Hepatocyte (in vitro differentiated cells): ENCODE measurements around the gene HNRNPA3. TPM values are rescaled to one million over a fixed set of nuclear protein-coding genes. Genes with fewer than 3 reads are reported as not detected.

Experiments used
- DNase-seq: peaks from one replicate; pipeline ENCODE4 v3.0.0-alpha.2; 2016; ENCODE audit warnings: low spot score
- H2AFZ ChIP-seq: fragments of 200-600 bp; sonication (generic); 2 replicates; pipeline ENCODE4 v1.6.0; 2016; ENCODE audit warnings: antibody characterized with exemption, mild to moderate bottlenecking
- H3K27ac ChIP-seq: fragments of 200-600 bp; sonication (generic); 2 replicates; pipeline ENCODE4 v1.5.1; 2016; ENCODE audit warnings: mild to moderate bottlenecking
- H3K27me3 ChIP-seq: fragments of 200-600 bp; sonication (generic); 2 replicates; pipeline ENCODE4 v1.6.1; 2016
- H3K36me3 ChIP-seq: fragments of 200-600 bp; sonication (generic); replicated peaks from 2 replicates; pipeline ENCODE4 v1.5.1; 2016; ENCODE audit warnings: low read depth; ENCODE audit not compliant: insufficient read depth
- H3K4me1 ChIP-seq: fragments of 200-600 bp; sonication (generic); 2 replicates; pipeline ENCODE4 v1.5.1; 2016; ENCODE audit warnings: mild to moderate bottlenecking, moderate library complexity; ENCODE audit not compliant: insufficient read depth
- H3K4me2 ChIP-seq: fragments of 200-600 bp; sonication (generic); 2 replicates; pipeline ENCODE4 v1.6.0; 2016
- H3K4me3 ChIP-seq: fragments of 200-600 bp; sonication (generic); 2 replicates; pipeline ENCODE4 v1.5.1; 2016; ENCODE audit warnings: mild to moderate bottlenecking
- H3K79me2 ChIP-seq: fragments of 200-600 bp; sonication (generic); 2 replicates; pipeline ENCODE4 v1.6.0; 2017; ENCODE audit warnings: mild to moderate bottlenecking
- H3K9me2 ChIP-seq: fragments of 200-600 bp; sonication (generic); replicated peaks from 2 replicates; pipeline ENCODE4 v1.6.0; 2017; ENCODE audit warnings: mild to moderate bottlenecking; ENCODE audit not compliant: insufficient read depth
- H3K9me3 ChIP-seq: fragments of 200-600 bp; sonication (generic); 2 replicates; pipeline ENCODE4 v1.5.1; 2016; ENCODE audit warnings: low read depth, mild to moderate bottlenecking
- H4K20me1 ChIP-seq: fragments of 200-600 bp; sonication (generic); 2 replicates; pipeline ENCODE4 v1.6.0; 2016; ENCODE audit warnings: mild to moderate bottlenecking; ENCODE audit not compliant: insufficient read depth, poor library complexity, severe bottlenecking
- CTCF ChIP-seq: fragments of 200-600 bp; sonication (generic); IDR thresholded peaks from 2 replicates; pipeline ENCODE4 v1.5.1; 2016; ENCODE audit warnings: antibody characterized with exemption, mild to moderate bottlenecking; ENCODE audit not compliant: poor library complexity
- EZH2 ChIP-seq: fragments of 200-600 bp; sonication (generic); IDR thresholded peaks from 2 replicates; pipeline ENCODE4 v1.6.1; 2016; ENCODE audit warnings: antibody characterized with exemption, mild to moderate bottlenecking, borderline replicate concordance
- EZH2phosphoT487 ChIP-seq: fragments of 200-600 bp; sonication (generic); IDR thresholded peaks from one replicate; pipeline ENCODE4 v1.6.1; 2018; ENCODE audit warnings: antibody characterized with exemption, mild to moderate bottlenecking, low read depth, moderate library complexity; ENCODE audit not compliant: unreplicated experiment, severe bottlenecking
- WGBS: methylation state at CpG from one replicate; pipeline ENCODE4 v1.1.6; 2016; ENCODE audit warnings: low lambda C conversion rate; ENCODE audit errors: missing lambda C conversion rate; 5-methylcytosine and 5-hydroxymethylcytosine counted together
- polyA plus RNA-seq: library from polyadenylated mRNA; unstranded; fragments of >200 nt; fragmentation: Nextera tagmentation; extraction: Ambion mirVana; gene quantifications from 2 replicates; pipeline ENCODE4 v1.2.1, GENCODE V29; 2016
- total RNA-seq: library from RNA; depleted of rRNA; stranded (reverse); fragments of >200 nt; gene quantifications from 2 replicates; pipeline ENCODE4 v1.2.3, GENCODE V29; 2014

Gene HNRNPA3
- total and polyA plus RNA-seq, 2 experiments from 2014 or later: 56.1 to 59.5 TPM

DNA sequence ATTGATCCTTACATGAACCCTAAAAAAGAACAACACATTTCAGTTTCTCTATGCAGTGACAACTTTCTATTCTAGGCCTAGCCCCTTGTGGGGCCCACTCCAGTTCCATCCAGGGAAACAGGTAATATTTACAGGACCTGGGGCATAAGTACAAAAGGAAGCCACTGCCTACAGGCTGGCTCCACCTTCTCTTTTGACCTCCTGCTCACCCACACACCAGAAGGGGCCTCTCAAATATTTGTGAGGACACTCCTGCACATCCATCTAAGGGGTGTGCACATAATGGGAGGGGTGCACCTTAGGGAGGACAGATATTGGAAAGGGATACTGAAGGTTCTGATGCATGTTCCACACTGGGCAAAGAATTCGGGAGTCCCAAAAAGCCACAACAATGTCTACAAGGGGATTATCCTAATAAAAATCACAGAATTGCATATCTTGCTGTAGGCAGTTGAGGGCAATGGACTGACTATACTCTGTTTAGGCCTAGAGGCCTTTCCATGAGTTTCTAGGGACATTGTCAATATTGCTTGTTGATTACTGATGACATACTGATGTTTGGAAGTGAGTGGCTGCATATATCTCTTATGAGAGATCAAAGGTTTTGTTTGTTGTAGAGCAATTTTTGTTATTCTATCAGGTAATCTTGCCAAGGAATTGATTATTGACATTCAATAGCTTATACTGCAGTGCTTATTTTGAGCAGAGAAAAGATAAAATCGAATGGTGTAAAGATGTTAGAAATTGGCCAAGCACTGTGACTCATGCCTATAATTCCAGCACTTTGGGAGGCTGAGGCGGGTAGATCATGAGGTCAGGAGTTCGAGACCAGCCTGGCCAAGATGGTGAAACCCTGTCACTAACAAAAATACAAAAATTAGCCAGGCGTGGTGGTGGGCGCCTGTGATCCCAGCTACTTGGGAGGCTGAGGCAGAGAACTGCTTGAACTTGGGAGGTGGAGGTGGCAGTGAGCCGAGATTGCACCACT, 23.8 kb upstream of the HNRNPA3 start:
- Histone ChIP-seq H3K9me2 (no peaks in the 10 kb centered on the region), H3K9me3 (no peaks in the 10 kb centered on the region), H3K4me2 (peak overlapping the region; percentile 28), H2AFZ (no peak overlapping the region), H3K27ac (peak overlapping the region; percentile 81), H4K20me1 (no peaks in the 10 kb centered on the region), H3K4me1 (peaks cover 8% of the 10 kb centered on the region), H3K4me3 (no peak overlapping the region), H3K27me3 (no peaks in the 10 kb centered on the region), H3K79me2 (no peaks in the 10 kb centered on the region), H3K36me3 (no peaks in the 10 kb centered on the region)
- DNase-seq: peak; percentile 37
- TF ChIP-seq CTCF (no peak), EZH2phosphoT487 (no peak), EZH2 (no peak)
- 94% methylated on average over 7 of the region's 7 CpGs for WGBS

GRCh38 chr2:177190941-177191340, 21.7 kb upstream of the HNRNPA3 start:
- Histone ChIP-seq H3K79me2 (no peaks in the 10 kb centered on the region), H3K27ac (no peak overlapping the region), H3K27me3 (no peaks in the 10 kb centered on the region), H3K4me2 (no peak overlapping the region), H3K9me3 (no peaks in the 10 kb centered on the region), H3K4me3 (no peak overlapping the region), H2AFZ (no peak overlapping the region), H3K9me2 (no peaks in the 10 kb centered on the region), H3K4me1 (peaks cover 8% of the 10 kb centered on the region), H3K36me3 (no peaks in the 10 kb centered on the region), H4K20me1 (no peaks in the 10 kb centered on the region)
- WGBS: 100% methylated on average over 1 of the region's 1 CpG
- no peak for DNase-seq
- TF ChIP-seq EZH2phosphoT487: no peak
- no peak for TF ChIP-seq EZH2
- TF ChIP-seq CTCF: no peak

GRCh38 chr2:177192788-177193187, 19.8 kb upstream of the HNRNPA3 start:
- Histone ChIP-seq H3K4me1 (peaks cover 6% of the 10 kb centered on the region), H3K27ac (no peak overlapping the region), H3K4me3 (no peak overlapping the region), H3K27me3 (no peaks in the 10 kb centered on the region), H3K9me3 (no peaks in the 10 kb centered on the region), H3K36me3 (no peaks in the 10 kb centered on the region), H4K20me1 (no peaks in the 10 kb centered on the region), H3K79me2 (no peaks in the 10 kb centered on the region), H3K9me2 (no peaks in the 10 kb centered on the region), H3K4me2 (no peak overlapping the region), H2AFZ (no peak overlapping the region)
- TF ChIP-seq EZH2phosphoT487 (no peak), EZH2 (no peak), CTCF (no peak)
- DNase-seq: no peak
- 72% methylated on average over 1 of the region's 1 CpG for WGBS
